Amygdala (tissue), 56 donors: Measurements from ENCODE around the gene SH2D2A.
"Not testable (repeated sequence)": the region's sequence is repeated elsewhere in the genome, so short reads cannot be mapped to it uniquely, and the experiment has no call there.

Experiments used
- DNase-seq, 56 donors: peaks; one replicate each; lab custom pipeline; 2025; lab: John Stamatoyannopoulos, UW

Gene SH2D2A

GRCh38 chr1:156776942-156777341 is 39.7 kb downstream of the SH2D2A start:
- no peak for DNase-seq

- no peak for DNase-seq
Measured at GRCh38 chr1:156775799-156776198, 40.8 kb downstream of the SH2D2A start.

- no peak for DNase-seq
Measured at GRCh38 chr1:156773607-156774006, 43.0 kb downstream of the SH2D2A start.

GRCh38 chr1:156772728-156773497 is 43.7 kb downstream of the SH2D2A start:
- DNase-seq = peak in 2 of 56 donors; percentile 3 to 15

- no peak for DNase-seq
Measured at GRCh38 chr1:156772222-156772621, 44.4 kb downstream of the SH2D2A start.

- no peak for DNase-seq
Measured at GRCh38 chr1:156768610-156769295, 47.9 kb downstream of the SH2D2A start.

GRCh38 chr1:156767879-156768604 is 48.6 kb downstream of the SH2D2A start:
- DNase-seq = peak in 10 of 56 donors; percentile 9 to 63 (median 38)

GRCh38 chr1:156767101-156767878 is 49.4 kb downstream of the SH2D2A start, which contains the start of gene PRCC:
Gene PRCC, plus strand, starts transcription at chr1:156767535. Its CDS starts 237 bp downstream, at chr1:156767772.
- peak; percentile 80 to 100 (median 99) for DNase-seq

- peak in 10 of 56 donors; percentile 8 to 76 (median 52) for DNase-seq
Measured at GRCh38 chr1:156766298-156767100, 50.1 kb downstream of the SH2D2A start.

GRCh38 chr1:156765666-156766065 is 51.0 kb downstream of the SH2D2A start:
- DNase-seq = no peak

- DNase-seq = not testable (repeated sequence)
Measured at GRCh38 chr1:156765136-156765535, 51.5 kb downstream of the SH2D2A start.

GRCh38 chr1:156760796-156761104 is 55.9 kb downstream of the SH2D2A start:
- no peak for DNase-seq

- no peak for DNase-seq
Measured at GRCh38 chr1:156760092-156760795, 56.4 kb downstream of the SH2D2A start.

- DNase-seq = not testable (repeated sequence)
Measured at GRCh38 chr1:156757572-156758253, 58.9 kb downstream of the SH2D2A start.

GRCh38 chr1:156756355-156756754 is 60.3 kb downstream of the SH2D2A start:
- DNase-seq = no peak
